ENCODE data around the gene ALCAM. TPM values are rescaled to one million over a fixed set of nuclear protein-coding genes. Genes with fewer than 3 reads are reported as not detected.

The ALCAM gene
- polyA plus RNA-seq, 3 donors = 7.1 to 8.0 (median 7.9) TPM

- intact Hi-C loops (cut with micrococcal nuclease) = no loop called here
- Mint-ChIP-seq H3K9me3 (peaks cover 22 to 46% (median 30%) of the 10 kb centered on the region in 7 donors), H3K4me1 (no peaks in the 10 kb centered on the region), H3K4me3 (no peak overlapping the region), H3K27me3 (ENCODE audit: low read depth in 3 of 3) (no peaks in the 10 kb centered on the region), H3K27ac (no peak overlapping the region), H3K36me3 (peaks cover 6 to 23% of the 10 kb centered on the region in 2 donors)
- Histone ChIP-seq H3K4me3 (replicated peaks in 1 of 3; ENCODE audit: low read depth in 2 of 3, low read length in 3 of 3) (no peak overlapping the region), H3K4me1 (ENCODE audit: control insufficient read depth in 1 of 2, insufficient read depth in 2 of 2, low read length in 2 of 2) (no peaks in the 10 kb centered on the region), H3K27ac (ENCODE audit: low read depth in 1 of 2, low read length in 2 of 2) (no peak overlapping the region), H3K9me3 (replicated peaks in 1 of 2; ENCODE audit: control insufficient read depth in 1 of 2, insufficient read depth in 1 of 2, low read length in 2 of 2) (peaks cover 17 to 23% of the 10 kb centered on the region in 2 donors), H3K79me2 (ENCODE audit: insufficient read depth, low read length) (no peaks in the 10 kb centered on the region), H3K36me3 (replicated peaks in 1 of 2; ENCODE audit: control insufficient read depth in 1 of 2, insufficient read depth in 2 of 2, low read length in 2 of 2) (no peaks in the 10 kb centered on the region), H3K4me2 (replicated peaks; ENCODE audit: extremely low read depth, low read length, poor library complexity, severe bottlenecking) (no peak overlapping the region), H2AFZ (ENCODE audit: insufficient read depth, low read depth, low read length, poor library complexity, severe bottlenecking) (no peak overlapping the region), H3K27me3 (ENCODE audit: control insufficient read depth in 2 of 2, insufficient read depth in 2 of 2, low read length in 2 of 2) (no peaks in the 10 kb centered on the region), H3K9ac (ENCODE audit: insufficient read depth, low read length, poor library complexity, severe bottlenecking) (no peak overlapping the region), H4K20me1 (ENCODE audit: insufficient read depth, low read length) (no peaks in the 10 kb centered on the region)
- no peak for TF ChIP-seq CTCF (IDR thresholded peaks at IDR 0.05)
- no peak for DNase-seq
- no CpG with 5 or more reads among the region's 2 CpGs for WGBS (ENCODE audit: insufficient coverage)
Observed at GRCh38 chr3:105406268-105406667, 39.6 kb downstream of the ALCAM start.

GRCh38 chr3:105409364-105409763 lies 42.7 kb downstream of the ALCAM start:
- no peaks in the 10 kb centered on the region for H3K4me1 ChIP-seq (ENCODE audit: control insufficient read depth in 1 of 2, insufficient read depth in 2 of 2, low read length in 2 of 2)
- no peak overlapping the region for H3K4me3 Mint-ChIP-seq
- H3K36me3 ChIP-seq (replicated peaks in 1 of 2; ENCODE audit: control insufficient read depth in 1 of 2, insufficient read depth in 2 of 2, low read length in 2 of 2) = no peaks in the 10 kb centered on the region
- H3K27me3 Mint-ChIP-seq (ENCODE audit: low read depth in 3 of 3) = no peaks in the 10 kb centered on the region
- no peaks in the 10 kb centered on the region for H3K27me3 ChIP-seq (ENCODE audit: control insufficient read depth in 2 of 2, insufficient read depth in 2 of 2, low read length in 2 of 2)
- H4K20me1 ChIP-seq (ENCODE audit: insufficient read depth, low read length) = no peaks in the 10 kb centered on the region
- WGBS (ENCODE audit: insufficient coverage) = no CpG with 5 or more reads among the region's 2 CpGs
- H3K4me2 ChIP-seq (replicated peaks; ENCODE audit: extremely low read depth, low read length, poor library complexity, severe bottlenecking) = no peak overlapping the region
- no peak for DNase-seq
- no peak overlapping the region for H3K27ac Mint-ChIP-seq
- intact Hi-C loops (cut with micrococcal nuclease) = no loop called here
- H3K27ac ChIP-seq (ENCODE audit: low read depth in 1 of 2, low read length in 2 of 2) = no peak overlapping the region
- H3K4me3 ChIP-seq (replicated peaks in 1 of 3; ENCODE audit: low read depth in 2 of 3, low read length in 3 of 3) = no peak overlapping the region
- no peaks in the 10 kb centered on the region for H3K36me3 Mint-ChIP-seq
- no peaks in the 10 kb centered on the region for H3K79me2 ChIP-seq (ENCODE audit: insufficient read depth, low read length)
- H3K9ac ChIP-seq (ENCODE audit: insufficient read depth, low read length, poor library complexity, severe bottlenecking) = no peak overlapping the region
- H3K4me1 Mint-ChIP-seq = no peaks in the 10 kb centered on the region
- no peak for TF ChIP-seq CTCF (IDR thresholded peaks at IDR 0.05)
- H2AFZ ChIP-seq (ENCODE audit: insufficient read depth, low read depth, low read length, poor library complexity, severe bottlenecking) = no peak overlapping the region
- H3K9me3 Mint-ChIP-seq = peaks cover 4 to 24% (median 9%) of the 10 kb centered on the region in 7 donors
- H3K9me3 ChIP-seq (replicated peaks in 1 of 2; ENCODE audit: control insufficient read depth in 1 of 2, insufficient read depth in 1 of 2, low read length in 2 of 2) = peaks cover 3 to 5% of the 10 kb centered on the region in 2 donors

Measured in CD14-positive monocyte (primary cell).